Nephron (organoid): ENCODE data around the gene NLRX1.
"Not testable (repeated sequence)": the region's sequence is repeated elsewhere in the genome, so short reads cannot be mapped to it uniquely, and the experiment has no call there.

Experiments
- H3K27ac Mint-ChIP-seq, 3 experiments: 2 replicates each; pipeline ENCODE4 v1.8.0; 2020; ENCODE audit warnings: mixed read lengths in 3 of 3, mild to moderate bottlenecking in 2 of 3, moderate library complexity in 1 of 3
- H3K27me3 Mint-ChIP-seq: 2 replicates; pipeline ENCODE4 v1.8.0; 2021; ENCODE audit warnings: low read depth, mild to moderate bottlenecking, moderate library complexity, mixed read lengths
- H3K36me3 Mint-ChIP-seq: 2 replicates; pipeline ENCODE4 v1.8.0; 2020; ENCODE audit warnings: low read depth, mixed read lengths
- H3K4me1 Mint-ChIP-seq: 2 replicates; pipeline ENCODE4 v1.8.0; 2020; ENCODE audit warnings: mixed read lengths
- H3K4me3 Mint-ChIP-seq, 3 experiments: 2 replicates each; pipeline ENCODE4 v1.8.0; 2020; ENCODE audit warnings: mild to moderate bottlenecking in 3 of 3, mixed read lengths in 3 of 3, moderate library complexity in 2 of 3
- H3K9me3 Mint-ChIP-seq: 2 replicates; pipeline ENCODE4 v1.8.0; 2020; ENCODE audit warnings: mixed read lengths
- TF ChIP-seq, protein P1 (sequence below), 3 experiments: fragments of 200-600 bp; sonication (generic); IDR thresholded peaks; one replicate each; pipeline ENCODE4 v1.5.0; 2021; ENCODE audit warnings: antibody characterized with exemption in 3 of 3; ENCODE audit not compliant: unreplicated experiment in 3 of 3

The NLRX1 gene

GRCh38 chr11:119222308-119222707, 53.8 kb downstream of the NLRX1 start:
- Mint-ChIP-seq H3K4me1 (peaks cover 7% of the 10 kb centered on the region), H3K9me3 (no peaks in the 10 kb centered on the region), H3K36me3 (peaks cover 4% of the 10 kb centered on the region), H3K4me3 (no peak overlapping the region), H3K27ac (peak overlapping the region; percentile 40 to 56 (median 46)), H3K27me3 (no peaks in the 10 kb centered on the region)
- TF ChIP-seq, protein P1, sequence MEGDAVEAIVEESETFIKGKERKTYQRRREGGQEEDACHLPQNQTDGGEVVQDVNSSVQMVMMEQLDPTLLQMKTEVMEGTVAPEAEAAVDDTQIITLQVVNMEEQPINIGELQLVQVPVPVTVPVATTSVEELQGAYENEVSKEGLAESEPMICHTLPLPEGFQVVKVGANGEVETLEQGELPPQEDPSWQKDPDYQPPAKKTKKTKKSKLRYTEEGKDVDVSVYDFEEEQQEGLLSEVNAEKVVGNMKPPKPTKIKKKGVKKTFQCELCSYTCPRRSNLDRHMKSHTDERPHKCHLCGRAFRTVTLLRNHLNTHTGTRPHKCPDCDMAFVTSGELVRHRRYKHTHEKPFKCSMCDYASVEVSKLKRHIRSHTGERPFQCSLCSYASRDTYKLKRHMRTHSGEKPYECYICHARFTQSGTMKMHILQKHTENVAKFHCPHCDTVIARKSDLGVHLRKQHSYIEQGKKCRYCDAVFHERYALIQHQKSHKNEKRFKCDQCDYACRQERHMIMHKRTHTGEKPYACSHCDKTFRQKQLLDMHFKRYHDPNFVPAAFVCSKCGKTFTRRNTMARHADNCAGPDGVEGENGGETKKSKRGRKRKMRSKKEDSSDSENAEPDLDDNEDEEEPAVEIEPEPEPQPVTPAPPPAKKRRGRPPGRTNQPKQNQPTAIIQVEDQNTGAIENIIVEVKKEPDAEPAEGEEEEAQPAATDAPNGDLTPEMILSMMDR (IDR thresholded peaks at IDR 0.05; ENCODE audit: unreplicated experiment in 3 of 3), result no peak

GRCh38 chr11:119222891-119223290, 54.4 kb downstream of the NLRX1 start:
- Mint-ChIP-seq H3K27ac (no peak overlapping the region), H3K4me1 (peaks cover 7% of the 10 kb centered on the region), H3K9me3 (no peaks in the 10 kb centered on the region), H3K27me3 (no peaks in the 10 kb centered on the region), H3K36me3 (peaks cover 6% of the 10 kb centered on the region), H3K4me3 (no peak overlapping the region)
- TF ChIP-seq, protein P1 (IDR thresholded peaks at IDR 0.05; ENCODE audit: unreplicated experiment in 3 of 3), result no peak

DNA sequence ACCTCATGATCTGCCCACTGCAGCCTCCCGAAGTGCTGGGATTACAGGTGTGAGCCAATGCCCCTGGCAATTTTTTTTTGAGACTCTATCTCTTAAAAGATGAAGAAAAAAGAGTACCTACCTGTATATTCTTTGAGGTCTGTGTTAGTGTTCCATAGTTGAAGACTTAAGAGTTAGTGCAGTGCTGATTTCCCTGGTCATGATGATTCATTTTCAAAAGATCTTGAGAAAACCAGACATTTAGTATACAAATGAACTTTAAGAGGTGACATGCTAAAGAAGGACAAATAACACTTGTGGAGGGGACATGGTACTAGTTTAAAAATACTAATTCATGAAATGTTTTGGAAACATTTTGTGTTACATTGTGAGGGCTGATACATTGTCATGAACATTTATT, 55.3 kb downstream of the NLRX1 start:
- Mint-ChIP-seq H3K27me3 (no peaks in the 10 kb centered on the region), H3K27ac (peak overlapping the region in 1 of 3 experiments; percentile 23), H3K36me3 (peaks cover 11% of the 10 kb centered on the region), H3K4me3 (no peak overlapping the region), H3K4me1 (peaks cover 7% of the 10 kb centered on the region), H3K9me3 (no peaks in the 10 kb centered on the region)
- TF ChIP-seq, protein P1 (IDR thresholded peaks at IDR 0.05; ENCODE audit: unreplicated experiment in 3 of 3), result no peak

GRCh38 chr11:119228535-119229287, 60.2 kb downstream of the NLRX1 start:
- H3K4me1 Mint-ChIP-seq, H3K4me3 Mint-ChIP-seq, H3K27me3 Mint-ChIP-seq, H3K27ac Mint-ChIP-seq, H3K9me3 Mint-ChIP-seq: not testable (repeated sequence)
- H3K36me3 Mint-ChIP-seq, result peaks cover 29% of the 10 kb centered on the region

GRCh38 chr11:119229288-119229672, 60.8 kb downstream of the NLRX1 start:
- Mint-ChIP-seq H3K27me3 (no peaks in the 10 kb centered on the region), H3K27ac (no peak overlapping the region), H3K4me3 (no peak overlapping the region), H3K4me1 (no peaks in the 10 kb centered on the region), H3K9me3 (no peaks in the 10 kb centered on the region), H3K36me3 (peaks cover 29% of the 10 kb centered on the region)
- TF ChIP-seq, protein P1 (IDR thresholded peaks at IDR 0.05; ENCODE audit: unreplicated experiment in 3 of 3), result no peak

DNA sequence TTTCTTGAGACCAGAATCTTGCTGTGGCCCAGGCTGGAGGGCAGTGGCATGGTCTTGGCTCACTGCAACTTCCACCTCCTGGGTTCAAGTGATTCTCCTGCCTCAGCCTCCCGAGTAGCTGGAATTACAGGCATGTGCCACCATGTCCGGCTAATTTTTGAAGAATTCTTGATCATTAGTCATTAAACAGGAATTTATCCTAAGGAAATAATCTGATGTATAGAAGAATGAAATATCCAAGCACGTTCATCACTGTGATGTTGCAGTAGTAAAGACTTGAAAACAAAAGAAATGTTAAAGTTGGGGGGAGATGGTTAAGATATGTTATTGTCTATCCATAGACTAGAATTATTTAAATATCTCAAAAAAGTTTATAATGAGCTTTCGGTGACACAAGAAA, 61.2 kb downstream of the NLRX1 start:
- Mint-ChIP-seq H3K9me3 (no peaks in the 10 kb centered on the region), H3K4me1 (no peaks in the 10 kb centered on the region), H3K27me3 (no peaks in the 10 kb centered on the region), H3K27ac (no peak overlapping the region), H3K36me3 (peaks cover 34% of the 10 kb centered on the region), H3K4me3 (no peak overlapping the region)
- TF ChIP-seq, protein P1 (IDR thresholded peaks at IDR 0.05; ENCODE audit: unreplicated experiment in 3 of 3), result no peak
